Trophoblast cell (in vitro differentiated cells and primary cell): ENCODE measurements around the gene RGL1.

Source experiments
- DNase-seq, 2 donors: peaks; one replicate each; pipeline ENCODE4 v3.0.0-alpha.2; 2016
- H2AFZ ChIP-seq: 2 replicates; pipeline ENCODE4 v1.6.1; 2013; ENCODE audit warnings: low read length, moderate library complexity, mild to moderate bottlenecking; ENCODE audit not compliant: insufficient read depth, poor library complexity
- H2AK5ac ChIP-seq: 2 replicates; pipeline ENCODE4 v1.6.1; 2013; ENCODE audit warnings: mild to moderate bottlenecking, low read length
- H2BK120ac ChIP-seq: 2 replicates; pipeline ENCODE4 v1.6.1; 2013; ENCODE audit warnings: low read length, mild to moderate bottlenecking, moderate library complexity; ENCODE audit not compliant: insufficient read depth, poor library complexity
- H2BK12ac ChIP-seq: 2 replicates; pipeline ENCODE4 v1.6.1; 2013; ENCODE audit warnings: mild to moderate bottlenecking, low read length, moderate library complexity
- H2BK5ac ChIP-seq: 2 replicates; pipeline ENCODE4 v1.6.1; 2013; ENCODE audit warnings: low read length, low read depth, moderate library complexity, mild to moderate bottlenecking; ENCODE audit not compliant: poor library complexity
- H3K14ac ChIP-seq: 2 replicates; pipeline ENCODE4 v1.6.1; 2013; ENCODE audit warnings: mild to moderate bottlenecking, low read length
- H3K18ac ChIP-seq: 2 replicates; pipeline ENCODE4 v1.6.1; 2013; ENCODE audit warnings: mild to moderate bottlenecking, low read length
- H3K23ac ChIP-seq: 2 replicates; pipeline ENCODE4 v1.6.1; 2013; ENCODE audit warnings: low read length
- H3K27ac ChIP-seq: 2 replicates; pipeline ENCODE4 v1.5.1; 2013; ENCODE audit warnings: low read depth, mild to moderate bottlenecking, inconsistent platforms, low read length, moderate library complexity
- H3K27me3 ChIP-seq: 2 replicates; pipeline ENCODE4 v1.6.1; 2013; ENCODE audit warnings: inconsistent platforms, mild to moderate bottlenecking, low read length, moderate library complexity; ENCODE audit not compliant: insufficient read depth
- H3K36me3 ChIP-seq, 2 experiments: 1 replicate in 1 of 2; 2 replicates in 1 of 2; pipeline ENCODE4 v1.6.1; 2013; ENCODE audit warnings: low read length in 2 of 2, mild to moderate bottlenecking in 2 of 2, moderate library complexity in 1 of 2; ENCODE audit not compliant: insufficient read depth in 2 of 2, control insufficient read depth in 1 of 2
- H3K4ac ChIP-seq: 2 replicates; pipeline ENCODE4 v1.6.1; 2013; ENCODE audit warnings: low read depth, mild to moderate bottlenecking, low read length, moderate library complexity
- H3K4me1 ChIP-seq, 2 experiments: 1 replicate in 1 of 2; 2 replicates in 1 of 2; pipeline ENCODE4 v1.6.1; 2013; ENCODE audit warnings: low read length in 2 of 2, mild to moderate bottlenecking in 2 of 2, moderate library complexity in 1 of 2; ENCODE audit not compliant: insufficient read depth in 2 of 2, control insufficient read depth in 1 of 2
- H3K4me2 ChIP-seq: 2 replicates; pipeline ENCODE4 v1.6.1; 2013; ENCODE audit warnings: inconsistent platforms, mild to moderate bottlenecking, low read length, moderate library complexity
- H3K4me3 ChIP-seq: 2 replicates; pipeline ENCODE4 v1.5.1; 2013; ENCODE audit warnings: mild to moderate bottlenecking, low read depth, low read length, inconsistent platforms
- H3K79me1 ChIP-seq: one replicate; pipeline ENCODE4 v1.6.1; 2013; ENCODE audit warnings: low read length
- H3K79me2 ChIP-seq: 2 replicates; pipeline ENCODE4 v1.6.1; 2013; ENCODE audit warnings: low read length, mild to moderate bottlenecking; ENCODE audit not compliant: control insufficient read depth, insufficient read depth, poor library complexity
- H3K9ac ChIP-seq: 2 replicates; pipeline ENCODE4 v1.6.1; 2013; ENCODE audit warnings: mild to moderate bottlenecking, low read length
- H3K9me3 ChIP-seq: 2 replicates; pipeline ENCODE4 v1.6.1; 2013; ENCODE audit warnings: low read depth, mild to moderate bottlenecking, control low read depth, inconsistent platforms, low read length; ENCODE audit not compliant: insufficient read depth
- H4K12ac ChIP-seq: 2 replicates; pipeline ENCODE4 v1.6.1; 2013; ENCODE audit warnings: low read depth, mild to moderate bottlenecking, low read length, moderate library complexity
- H4K8ac ChIP-seq: 2 replicates; pipeline ENCODE4 v1.6.1; 2013; ENCODE audit warnings: low read depth, mild to moderate bottlenecking, low read length, moderate library complexity
- H4K91ac ChIP-seq: one replicate; pipeline ENCODE4 v1.6.1; 2013; ENCODE audit warnings: low read depth, mild to moderate bottlenecking, low read length, moderate library complexity
- WGBS: extraction: QIAGEN DNeasy Blood & Tissue Kit; methylation state at CpG from one replicate; pipeline ENCODE4 v1.1.7; 2013; ENCODE audit warnings: missing lambda C conversion rate; ENCODE audit not compliant: insufficient read length, insufficient coverage; ENCODE audit errors: extremely low coverage; 5-methylcytosine and 5-hydroxymethylcytosine counted together

The RGL1 gene

GRCh38 chr1:183800449-183800848 lies 4.5 kb upstream of the RGL1 start:
- no CpG with 5 or more reads among the region's 1 CpG for WGBS

DNA sequence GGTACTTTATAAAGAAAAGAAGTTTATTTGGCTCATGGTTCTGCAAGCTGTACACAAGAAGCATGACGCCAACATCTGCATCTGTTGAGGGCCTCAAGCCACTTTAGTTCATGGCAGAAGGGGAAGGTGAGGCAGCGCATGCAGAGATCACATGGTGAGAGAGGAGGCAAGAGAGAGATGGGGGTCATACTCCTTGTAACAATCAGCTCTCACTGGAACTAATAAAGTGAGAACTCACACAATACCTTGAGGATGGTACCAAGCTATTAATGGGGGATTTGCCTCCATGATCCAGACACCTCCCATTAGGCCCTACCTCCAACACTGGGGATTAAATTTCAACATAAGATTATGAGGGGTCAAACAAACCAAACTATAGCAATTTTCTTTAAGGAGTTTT lies 3.3 kb upstream of the RGL1 start:
- H2BK5ac ChIP-seq = no peak overlapping the region

More at GRCh38 chr1:183800449-183800848, 4.5 kb upstream of the RGL1 start:
- Histone ChIP-seq H2AK5ac (no peak overlapping the region), H3K79me2 (peaks cover 4% of the 10 kb centered on the region), H2BK12ac (no peak overlapping the region), H3K4me3 (no peak overlapping the region), H2BK120ac (no peak overlapping the region), H3K27ac (no peak overlapping the region), H3K4me1 (peaks cover 2% of the 10 kb centered on the region in 2 experiments), H4K12ac (no peak overlapping the region), H3K36me3 (no peaks in the 10 kb centered on the region), H3K18ac (no peak overlapping the region), H3K14ac (no peak overlapping the region), H4K91ac (no peak overlapping the region), H3K9me3 (peaks cover 2% of the 10 kb centered on the region), H3K4ac (no peak overlapping the region), H2AFZ (no peak overlapping the region), H3K9ac (no peak overlapping the region), H3K79me1 (peaks cover 6% of the 10 kb centered on the region), H4K8ac (no peak overlapping the region), H3K4me2 (no peak overlapping the region), H3K23ac (no peak overlapping the region), H2BK5ac (no peak overlapping the region), H3K27me3 (no peaks in the 10 kb centered on the region)
- DNase-seq = peak; percentile 33 to 42

GRCh38 chr1:183804387-183804786 lies 533 bp upstream of the RGL1 start:
- H3K4me3 ChIP-seq = no peak overlapping the region
- H3K9ac ChIP-seq = no peak overlapping the region
- WGBS = no CpG with 5 or more reads among the region's 5 CpGs

More for the DNA sequence above, 3.3 kb upstream of the RGL1 start:
- no peak overlapping the region for H2BK12ac ChIP-seq
- peaks cover 4% of the 10 kb centered on the region for H3K79me2 ChIP-seq
- H3K18ac ChIP-seq = no peak overlapping the region
- no peak overlapping the region for H3K4me2 ChIP-seq
- no peak overlapping the region for H3K14ac ChIP-seq
- DNase-seq = no peak
- no peak overlapping the region for H3K27ac ChIP-seq
- no peaks in the 10 kb centered on the region for H3K27me3 ChIP-seq
- no CpG with 5 or more reads among the region's 2 CpGs for WGBS
- no peak overlapping the region for H3K4ac ChIP-seq
- H2BK120ac ChIP-seq = no peak overlapping the region
- peaks cover 2% of the 10 kb centered on the region for H3K9me3 ChIP-seq
- no peaks in the 10 kb centered on the region for H3K36me3 ChIP-seq
- no peak overlapping the region for H4K91ac ChIP-seq
- H2AK5ac ChIP-seq = no peak overlapping the region
- H3K4me1 ChIP-seq = peaks cover 2 to 6% of the 10 kb centered on the region in 2 experiments
- H3K79me1 ChIP-seq = peaks cover 6% of the 10 kb centered on the region
- H4K8ac ChIP-seq = no peak overlapping the region
- H2AFZ ChIP-seq = no peak overlapping the region
- no peak overlapping the region for H3K23ac ChIP-seq
- H3K4me3 ChIP-seq = no peak overlapping the region
- H3K9ac ChIP-seq = no peak overlapping the region
- no peak overlapping the region for H4K12ac ChIP-seq

GRCh38 chr1:183806125-183806524 lies 1.2 kb downstream of the RGL1 start:
- Histone ChIP-seq H3K4me2 (peak overlapping the region; percentile 33), H3K14ac (no peak overlapping the region)

More at GRCh38 chr1:183804387-183804786, 533 bp upstream of the RGL1 start:
- Histone ChIP-seq H2BK120ac (no peak overlapping the region), H2AK5ac (no peak overlapping the region), H3K14ac (no peak overlapping the region), H2BK5ac (no peak overlapping the region), H3K36me3 (no peaks in the 10 kb centered on the region), H4K12ac (no peak overlapping the region), H2BK12ac (peak overlapping the region; percentile 78), H3K23ac (no peak overlapping the region), H3K4ac (no peak overlapping the region), H2AFZ (no peak overlapping the region), H3K79me1 (peaks cover 6% of the 10 kb centered on the region), H3K9me3 (peaks cover 2% of the 10 kb centered on the region), H3K4me1 (peaks cover 2 to 13% of the 10 kb centered on the region in 2 experiments), H3K79me2 (peaks cover 4% of the 10 kb centered on the region), H3K4me2 (peak overlapping the region; percentile 81), H4K8ac (peak overlapping the region; percentile 50), H4K91ac (no peak overlapping the region), H3K18ac (no peak overlapping the region), H3K27me3 (no peaks in the 10 kb centered on the region), H3K27ac (no peak overlapping the region)
- DNase-seq = peak in 1 of 2 donors; percentile 89

More at GRCh38 chr1:183806125-183806524, 1.2 kb downstream of the RGL1 start:
- Histone ChIP-seq H2BK120ac (no peak overlapping the region), H4K8ac (no peak overlapping the region), H4K12ac (no peak overlapping the region), H3K9me3 (peaks cover 2% of the 10 kb centered on the region), H4K91ac (no peak overlapping the region), H3K4me3 (no peak overlapping the region), H3K9ac (no peak overlapping the region), H2AFZ (no peak overlapping the region), H3K4ac (no peak overlapping the region), H3K18ac (no peak overlapping the region), H3K27me3 (no peaks in the 10 kb centered on the region), H3K4me1 (peaks cover 2 to 13% of the 10 kb centered on the region in 2 experiments), H2AK5ac (no peak overlapping the region), H3K79me1 (peaks cover 6% of the 10 kb centered on the region), H3K23ac (no peak overlapping the region), H3K79me2 (peaks cover 4% of the 10 kb centered on the region), H2BK12ac (no peak overlapping the region), H2BK5ac (no peak overlapping the region), H3K36me3 (no peaks in the 10 kb centered on the region), H3K27ac (no peak overlapping the region)
- DNase-seq = no peak
- WGBS = no CpG with 5 or more reads among the region's 4 CpGs
